Panc1 (cell line): ENCODE data around the gene IDI1. TPM values are rescaled to one million over a fixed set of nuclear protein-coding genes. Genes with fewer than 3 reads are reported as not detected.

Experiments
- ATAC-seq: fragments of 200-7000 bp; cut with Tn5 transposase; 2 replicates; pipeline ENCODE4 v1.9.1; 2020; ENCODE audit warnings: mild to moderate bottlenecking, moderate library complexity
- Bru-seq: library from RNA; stranded (reverse); fragments of 400-500 nt; gene quantifications from one replicate; lab custom pipeline; 2021; lab: Mats Ljungman, UMichigan
- BruChase-seq, 2 experiments: library from RNA; stranded (reverse); fragments of 400-500 nt; gene quantifications; one replicate each; lab custom pipeline; 2021; lab: Mats Ljungman, UMichigan
- BruUV-seq: library from RNA; stranded (reverse); fragments of 400-500 nt; replicated peaks from 2 replicates; lab custom pipeline; 2021; lab: Mats Ljungman, UMichigan
- CTCF ChIA-PET: fragments of 300-600 bp; sonication (Branson Sonifier 250); formaldehyde crosslinking; loops from one replicate; lab custom pipeline; 2022; ENCODE audit warnings: antibody characterized with exemption; lab: Charles Lee
- POLR2A ChIA-PET: fragments of 300-600 bp; sonication (Branson Sonifier 250); formaldehyde crosslinking; loops from one replicate; lab custom pipeline; 2022; ENCODE audit warnings: antibody characterized with exemption; lab: Charles Lee
- DNase-seq: peaks from one replicate; pipeline ENCODE4 v3.0.0-alpha.2; 2010; ENCODE audit warnings: low read depth, low spot score
- H3K27ac ChIP-seq: 2 replicates; pipeline ENCODE4 v1.5.1; 2011; ENCODE audit warnings: mild to moderate bottlenecking, low read length, inconsistent platforms
- H3K27me3 ChIP-seq: fragments of 200-500 bp; sonication (Bioruptor generic); 2 replicates; pipeline ENCODE4 v1.6.0; 2014; ENCODE audit warnings: low read length, inconsistent platforms; ENCODE audit not compliant: control insufficient read depth, insufficient read depth
- H3K36me3 ChIP-seq: fragments of 200-500 bp; sonication (Bioruptor generic); 2 replicates; pipeline ENCODE4 v1.5.1; 2014; ENCODE audit warnings: inconsistent platforms, mild to moderate bottlenecking, low read length, moderate library complexity; ENCODE audit not compliant: control insufficient read depth, insufficient read depth
- H3K4me1 ChIP-seq: 2 replicates; pipeline ENCODE4 v1.5.1; 2011; ENCODE audit warnings: inconsistent platforms, mild to moderate bottlenecking, low read length, moderate library complexity; ENCODE audit not compliant: control insufficient read depth, insufficient read depth
- H3K4me3 ChIP-seq, 2 experiments: 2 replicates each; pipeline ENCODE4 v1.5.1; 2011 to 2012; ENCODE audit warnings: low read depth in 2 of 2, low read length in 2 of 2, mild to moderate bottlenecking in 2 of 2, inconsistent platforms in 1 of 2, moderate library complexity in 1 of 2
- H3K9me3 ChIP-seq: fragments of 200-500 bp; sonication (Bioruptor generic); 2 replicates; pipeline ENCODE4 v1.5.1; 2014; ENCODE audit warnings: low read depth, mild to moderate bottlenecking, inconsistent platforms, low read length, moderate library complexity; ENCODE audit not compliant: control insufficient read depth, insufficient read depth
- CTCF ChIP-seq: fragments of 450-650 bp; IDR thresholded peaks from 2 replicates; pipeline ENCODE4 v1.5.1; 2017; ENCODE audit warnings: mild to moderate bottlenecking
- POLR2AphosphoS5 ChIP-seq: IDR thresholded peaks from 2 replicates; pipeline ENCODE4 v1.6.1; 2012; ENCODE audit warnings: mild to moderate bottlenecking, low read depth, low read length, moderate library complexity
- REST ChIP-seq, 2 experiments: IDR thresholded peaks; 2 replicates each; pipeline ENCODE4 v1.6.1; 2011 to 2012; ENCODE audit warnings: low read depth in 2 of 2, control low read depth in 1 of 2, low read length in 1 of 2, mild to moderate bottlenecking in 1 of 2, moderate library complexity in 1 of 2; ENCODE audit not compliant: insufficient read depth in 1 of 2
- SIN3A ChIP-seq: IDR thresholded peaks from 2 replicates; pipeline ENCODE4 v1.6.1; 2012; ENCODE audit warnings: low read depth, mild to moderate bottlenecking, low read length, moderate library complexity, borderline replicate concordance; ENCODE audit not compliant: insufficient read depth
- TCF7L2 ChIP-seq: IDR thresholded peaks from 2 replicates; pipeline ENCODE4 v1.6.1; 2011; ENCODE audit warnings: mild to moderate bottlenecking, low read depth, low read length, inconsistent platforms
- in situ Hi-C: cut with HindIII; loops from 2 replicates; pipeline ENCODE4 v1.10.0; 2016; ENCODE audit warnings: low sequenced_read_pairs, low pct_unique_long_range_greater_than_20kb
- intact Hi-C: fragments of 100-400 bp; cut with micrococcal nuclease; formaldehyde crosslinking; loops from one replicate; pipeline ENCODE4 v1.10.0; 2022; ENCODE audit not compliant: unreplicated experiment
- long read RNA-seq: library from polyadenylated mRNA; unstranded; transcript quantifications from one replicate; pipeline ENCODE4 v2.0.0, GENCODE V29; 2021; ENCODE audit not compliant: unreplicated experiment
- polyA plus RNA-seq: library from polyadenylated mRNA; unstranded; fragments of >200 nt; gene quantifications from one replicate; pipeline ENCODE4 v1.2.1, GENCODE V29; 2012; ENCODE audit warnings: missing spikeins; ENCODE audit not compliant: insufficient read length
- total RNA-seq: library from RNA; stranded (reverse); gene quantifications from one replicate; pipeline ENCODE4 v1.2.1, GENCODE V29; 2021; ENCODE audit not compliant: unreplicated experiment

Gene IDI1
- 47.9 TPM for total RNA-seq
- 22.5 TPM for polyA plus RNA-seq
- Bru-seq, nascent RNA: percentile 90 among the genes with signal in this experiment
- percentile 99 among the genes with signal in this experiment for BruChase-seq, experiment 1, labeled RNA remaining after a 2-hour chase
- BruChase-seq, experiment 2, labeled RNA remaining after a 6-hour chase: percentile 99 among the genes with signal in this experiment
- long read RNA-seq, transcript IDI1-205 (4 exons, 1,066 nt): minor isoform, 20 of 200 reads
- long read RNA-seq, transcript IDI1-201 (5 exons, 2,301 nt): major isoform, 139 of 200 reads
- long read RNA-seq, partial matches to known transcripts: 12 of 200 reads
- long read RNA-seq, other reads (novel, unspliced or antisense): 29 of 200 reads

DNA sequence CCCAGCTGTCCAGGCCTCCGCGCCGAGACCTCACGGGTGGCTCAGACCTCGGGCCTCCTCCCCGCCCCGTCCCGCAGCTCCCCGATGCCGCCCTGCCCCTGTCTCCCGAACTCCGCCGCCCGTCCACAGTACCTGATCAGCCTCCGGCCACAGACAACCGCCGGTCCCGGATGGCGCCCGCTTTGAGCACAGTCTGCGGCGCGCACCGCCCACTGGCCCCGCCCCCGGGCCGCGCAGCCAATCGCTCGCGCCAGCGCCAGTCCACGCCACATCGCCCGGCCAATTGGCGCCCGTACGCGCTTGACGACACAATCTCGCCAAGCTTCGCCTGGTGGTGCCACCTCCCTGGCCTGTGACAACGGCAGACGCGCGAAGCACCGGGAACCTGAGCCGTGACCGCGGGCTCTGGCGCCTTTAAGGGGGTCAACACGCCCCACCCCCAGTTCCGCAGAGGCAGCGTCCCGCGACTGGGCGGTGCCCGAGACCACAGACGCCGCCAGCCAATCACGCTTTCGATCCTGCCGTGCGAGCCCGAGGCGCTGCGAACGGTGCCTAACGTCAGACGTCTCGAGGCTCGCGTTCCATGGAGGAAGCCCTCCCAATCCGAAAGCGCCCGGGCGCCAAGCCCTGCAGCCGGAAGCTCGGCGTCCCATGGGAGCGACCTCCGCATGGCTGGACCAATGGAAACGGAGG, at the start of gene IDI1:
Gene IDI1 (minus strand): TSS at position 388 of the 693 bp plus-strand sequence. CDS start 116 bp downstream, at position 272.
- Histone ChIP-seq H3K27ac (peak within 1 kb of the TSS; percentile 89), H3K4me1 (peaks cover 24% of the 10 kb centered on the region), H3K36me3 (peaks cover 4% of the 10 kb centered on the region), H3K27me3 (no peaks in the 10 kb centered on the region), H3K9me3 (no peaks in the 10 kb centered on the region), H3K4me3 (peak within 1 kb of the TSS; percentile 60 to 89)
- intact Hi-C loops: no loop called here
- in situ Hi-C loops: no loop called here
- ATAC-seq: peak; percentile 94
- CTCF ChIA-PET: no interaction called here
- no peak for TF ChIP-seq CTCF
- peak; percentile 43; the same call in 1 of the 2 replicates for TF ChIP-seq POLR2AphosphoS5
- no peak for TF ChIP-seq REST (IDR thresholded peaks at IDR 0.05; ENCODE audit: insufficient read depth in 1 of 2, low read depth in 2 of 2, low read length in 1 of 2)
- TF ChIP-seq TCF7L2: peak; percentile 98
- TF ChIP-seq SIN3A: peak; percentile 20; the same call in 1 of the 2 replicates
- DNase-seq: peak; percentile 78
- POLR2A ChIA-PET: interaction anchor here (0.6 to 0.7 kb wide), 2 partner anchors 15 to 128 kb away, joined by 4 to 6 read pairs; no protein-coding TSS in a partner anchor
- no TSS peak for BruUV-seq

DNA sequence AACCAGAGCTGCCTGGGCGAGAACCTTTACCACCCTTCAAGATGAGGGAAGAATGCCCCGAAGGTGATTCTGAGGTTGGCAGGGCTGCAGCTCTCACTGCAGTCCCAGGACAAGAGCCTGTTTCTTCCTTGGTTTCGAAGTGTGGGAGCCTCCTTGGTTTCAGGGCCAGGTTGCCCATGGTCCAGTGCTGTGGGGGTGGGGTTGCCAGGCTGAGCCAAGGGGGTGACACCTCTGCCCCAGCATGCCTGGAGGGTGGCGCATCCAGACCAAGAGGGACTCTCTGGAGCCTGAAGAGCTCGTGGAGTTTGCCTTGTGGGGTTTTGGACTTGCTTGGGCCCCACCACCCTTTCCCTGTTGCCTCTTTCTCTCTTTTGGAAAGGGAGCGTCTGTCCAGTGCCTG, 48.5 kb upstream of the IDI1 start:
- no peaks in the 10 kb centered on the region for H3K9me3 ChIP-seq
- in situ Hi-C loops (no loop called here), intact Hi-C loops (no loop called here)
- no peak overlapping the region for H3K27ac ChIP-seq
- no TSS peak for BruUV-seq
- no peak for TF ChIP-seq TCF7L2
- H3K27me3 ChIP-seq: no peaks in the 10 kb centered on the region
- POLR2A ChIA-PET: no interaction called here
- CTCF ChIA-PET: no interaction called here
- DNase-seq (no peak), ATAC-seq (no peak)
- no peak overlapping the region for H3K4me3 ChIP-seq
- H3K36me3 ChIP-seq: no peaks in the 10 kb centered on the region
- no peaks in the 10 kb centered on the region for H3K4me1 ChIP-seq
